Gastroesophageal sphincter (tissue), 3 donors: ENCODE measurements around the gene PRR18.

Source experiments
- EP300 ChIP-seq: sonication (generic); formaldehyde crosslinking; IDR thresholded peaks from one replicate; pipeline ENCODE4 v1.6.1; 2017; ENCODE audit warnings: antibody characterized with exemption, mild to moderate bottlenecking
- POLR2A ChIP-seq, 2 donors: fragments of 450-650 bp; IDR thresholded peaks; one replicate each; pipeline ENCODE4 v1.6.1; 2017; ENCODE audit warnings: antibody characterized with exemption in 2 of 2, mild to moderate bottlenecking in 2 of 2, moderate library complexity in 1 of 2
- POLR2AphosphoS5 ChIP-seq: sonication (generic); formaldehyde crosslinking; IDR thresholded peaks from one replicate; pipeline ENCODE4 v1.6.1; 2017; ENCODE audit warnings: antibody characterized with exemption
- TF ChIP-seq, protein P1 (sequence below), 4 experiments: fragments of 200-600 bp in 2 of 4; fragments of 450-650 bp in 2 of 4; sonication (generic) in 1 of 4; IDR thresholded peaks; one replicate each; pipeline ENCODE4 v1.5.1; 2017 to 2019; ENCODE audit warnings: antibody characterized with exemption in 4 of 4, mild to moderate bottlenecking in 2 of 4, moderate library complexity in 2 of 4

DNA sequence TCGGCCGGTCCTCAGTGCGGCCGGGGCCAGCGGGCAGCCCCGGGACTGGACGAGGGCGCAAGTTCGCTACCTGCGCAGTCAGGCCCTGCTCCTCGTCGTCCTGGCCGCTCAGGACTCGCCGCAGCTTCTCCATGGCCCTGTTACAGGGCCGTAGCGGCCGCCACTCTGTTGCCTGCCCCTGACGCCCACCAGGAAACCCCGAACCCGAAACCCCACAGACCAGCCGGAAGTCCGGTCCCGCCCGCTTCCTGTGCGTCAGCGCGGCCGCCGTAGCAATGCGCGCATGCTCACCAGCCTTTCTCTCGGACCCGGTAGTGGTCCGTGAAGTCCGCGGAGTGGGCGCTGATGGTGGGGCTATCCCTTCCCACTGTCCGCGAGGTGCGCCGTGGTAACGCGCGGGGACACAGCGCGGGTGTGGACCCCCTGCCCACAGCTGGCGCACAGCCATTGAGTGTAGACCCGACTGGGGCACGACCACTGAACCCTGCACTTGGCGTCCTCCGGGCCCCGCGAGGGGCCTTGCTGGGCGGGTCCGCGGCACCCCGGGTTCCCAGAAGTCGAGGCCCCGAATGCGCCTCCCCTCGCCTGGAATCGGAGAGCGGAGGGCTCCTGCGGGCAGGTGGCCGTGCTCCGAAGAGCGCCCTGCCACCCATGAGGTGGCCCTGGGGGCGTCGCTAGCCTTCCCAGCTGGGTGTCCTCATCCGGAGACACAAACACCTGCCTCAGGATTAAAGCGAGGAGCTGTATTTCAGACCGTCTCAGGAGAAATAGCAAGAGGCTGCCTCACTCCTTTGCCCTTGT lies 34.4 kb upstream of the PRR18 start, which contains the start of gene SFT2D1:
- TF ChIP-seq EP300: no peak
- TF ChIP-seq, protein P1, sequence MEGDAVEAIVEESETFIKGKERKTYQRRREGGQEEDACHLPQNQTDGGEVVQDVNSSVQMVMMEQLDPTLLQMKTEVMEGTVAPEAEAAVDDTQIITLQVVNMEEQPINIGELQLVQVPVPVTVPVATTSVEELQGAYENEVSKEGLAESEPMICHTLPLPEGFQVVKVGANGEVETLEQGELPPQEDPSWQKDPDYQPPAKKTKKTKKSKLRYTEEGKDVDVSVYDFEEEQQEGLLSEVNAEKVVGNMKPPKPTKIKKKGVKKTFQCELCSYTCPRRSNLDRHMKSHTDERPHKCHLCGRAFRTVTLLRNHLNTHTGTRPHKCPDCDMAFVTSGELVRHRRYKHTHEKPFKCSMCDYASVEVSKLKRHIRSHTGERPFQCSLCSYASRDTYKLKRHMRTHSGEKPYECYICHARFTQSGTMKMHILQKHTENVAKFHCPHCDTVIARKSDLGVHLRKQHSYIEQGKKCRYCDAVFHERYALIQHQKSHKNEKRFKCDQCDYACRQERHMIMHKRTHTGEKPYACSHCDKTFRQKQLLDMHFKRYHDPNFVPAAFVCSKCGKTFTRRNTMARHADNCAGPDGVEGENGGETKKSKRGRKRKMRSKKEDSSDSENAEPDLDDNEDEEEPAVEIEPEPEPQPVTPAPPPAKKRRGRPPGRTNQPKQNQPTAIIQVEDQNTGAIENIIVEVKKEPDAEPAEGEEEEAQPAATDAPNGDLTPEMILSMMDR (IDR thresholded peaks at IDR 0.05): no peak
- peak; percentile 93 for TF ChIP-seq POLR2AphosphoS5
- TF ChIP-seq POLR2A (IDR thresholded peaks at IDR 0.05): peak; percentile 85 to 89
